ENCODE data around the gene TMEFF1.

- no peak for TF ChIP-seq CTCF (conservative IDR thresholded peaks at IDR 0.05 in 1 of 2, IDR thresholded peaks at IDR 0.05 in 1 of 2; ENCODE audit: extremely low read depth in 1 of 2, insufficient read depth in 1 of 2, low read depth in 1 of 2, low read length in 2 of 2)
- no peak for TF ChIP-seq EZH2 (IDR thresholded peaks at IDR 0.05; ENCODE audit: borderline replicate concordance, low read length)
These were observed 23.5 kb upstream of the TMEFF1 start for GRCh38 chr9:100449420-100449819.
